PC-3 (cell line): Measurements from ENCODE around the gene LGI2. TPM values are rescaled to one million over a fixed set of nuclear protein-coding genes. Genes with fewer than 3 reads are reported as not detected.
"Not testable (repeated sequence)": the region's sequence is repeated elsewhere in the genome, so short reads cannot be mapped to it uniquely, and the experiment has no call there.

Experiments
- ATAC-seq: fragments of 200-7000 bp; cut with Tn5 transposase; 2 replicates; pipeline ENCODE4 v1.9.1; 2020; ENCODE audit warnings: mild to moderate bottlenecking, moderate library complexity
- BruUV-seq: library from RNA; stranded (reverse); fragments of 400-500 nt; replicated peaks from 2 replicates; lab custom pipeline; 2021; lab: Mats Ljungman, UMichigan
- CTCF ChIA-PET: fragments of 300-600 bp; sonication (Branson Sonifier 250); formaldehyde crosslinking; loops from one replicate; lab custom pipeline; 2022; ENCODE audit warnings: antibody characterized with exemption; lab: Charles Lee
- POLR2A ChIA-PET: fragments of 300-600 bp; sonication (Branson Sonifier 250); formaldehyde crosslinking; loops from one replicate; lab custom pipeline; 2022; ENCODE audit warnings: antibody characterized with exemption; ENCODE audit not compliant: unreplicated experiment; lab: Charles Lee
- DNase-seq: peaks from one replicate; pipeline ENCODE4 v3.0.0-alpha.2; 2015
- H2AFZ ChIP-seq: fragments of 300-600 bp; sonication (generic); 2 replicates; pipeline ENCODE4 v1.6.0; 2016; ENCODE audit warnings: antibody characterized with exemption, low read length
- H3F3A ChIP-seq: fragments of 300-600 bp; sonication (generic); one replicate; pipeline ENCODE4 v1.6.0; 2017; ENCODE audit warnings: antibody characterized with exemption, low read length, control low read depth, mild to moderate bottlenecking; ENCODE audit not compliant: unreplicated experiment
- H3K27ac ChIP-seq: fragments of 300-600 bp; sonication (generic); 2 replicates; pipeline ENCODE4 v1.5.1; 2016; ENCODE audit warnings: mild to moderate bottlenecking, low read length
- H3K27me3 ChIP-seq: fragments of 300-600 bp; sonication (generic); 2 replicates; pipeline ENCODE4 v1.6.1; 2016; ENCODE audit warnings: low read length, mixed read lengths
- H3K36me3 ChIP-seq: fragments of 300-600 bp; sonication (generic); 2 replicates; pipeline ENCODE4 v1.6.1; 2016; ENCODE audit warnings: low read depth, mixed run types, low read length, mixed read lengths
- H3K4me1 ChIP-seq: fragments of 300-600 bp; sonication (generic); 2 replicates; pipeline ENCODE4 v1.5.1; 2016; ENCODE audit warnings: low read length; ENCODE audit not compliant: insufficient read depth
- H3K4me2 ChIP-seq: fragments of 300-600 bp; sonication (generic); 2 replicates; pipeline ENCODE4 v1.6.0; 2016; ENCODE audit warnings: low read length
- H3K4me3 ChIP-seq: fragments of 300-600 bp; sonication (generic); 2 replicates; pipeline ENCODE4 v1.5.1; 2016; ENCODE audit warnings: mild to moderate bottlenecking, low read length, mixed read lengths
- H3K79me2 ChIP-seq: fragments of 300-600 bp; sonication (generic); 2 replicates; pipeline ENCODE4 v1.6.1; 2017; ENCODE audit warnings: low read length, mixed read lengths
- H3K9ac ChIP-seq: fragments of 300-600 bp; sonication (generic); 2 replicates; pipeline ENCODE4 v1.6.0; 2016; ENCODE audit warnings: mild to moderate bottlenecking, low read length
- H3K9me2 ChIP-seq: fragments of 300-600 bp; sonication (generic); replicated peaks from 2 replicates; pipeline ENCODE4 v1.6.1; 2016; ENCODE audit warnings: mixed run types, low read length, mixed read lengths
- H3K9me3 ChIP-seq: fragments of 300-600 bp; sonication (generic); 2 replicates; pipeline ENCODE4 v1.6.1; 2016; ENCODE audit warnings: low read length, mixed read lengths
- H4K20me1 ChIP-seq: fragments of 300-600 bp; sonication (generic); 2 replicates; pipeline ENCODE4 v1.6.1; 2016; ENCODE audit warnings: low read length, mixed read lengths
- EZH2 ChIP-seq: fragments of 300-600 bp; sonication (generic); IDR thresholded peaks from one replicate; pipeline ENCODE4 v1.6.1; 2017; ENCODE audit warnings: antibody characterized with exemption, mild to moderate bottlenecking, low read length; ENCODE audit not compliant: unreplicated experiment
- EZH2phosphoT487 ChIP-seq: fragments of 300-600 bp; sonication (generic); IDR thresholded peaks from 2 replicates; pipeline ENCODE4 v1.6.1; 2018; ENCODE audit warnings: mild to moderate bottlenecking, antibody characterized with exemption, low read length, borderline replicate concordance
- intact Hi-C: fragments of 100-400 bp; cut with micrococcal nuclease; formaldehyde crosslinking; loops from 2 replicates; pipeline ENCODE4 v1.9.0; 2023
- total RNA-seq: library from RNA; depleted of rRNA; stranded (reverse); fragments of >200 nt; gene quantifications from 2 replicates; pipeline ENCODE4 v1.2.3, GENCODE V29; 2014
- TF ChIP-seq, protein P1 (sequence below): fragments of 300-600 bp; sonication (generic); conservative IDR thresholded peaks from 2 replicates; pipeline ENCODE4 v1.5.1; 2017; ENCODE audit warnings: antibody characterized with exemption, low read depth, mild to moderate bottlenecking, low read length

Gene LGI2
- total RNA-seq, 1 experiment from 2014 or later = 0.18 TPM

DNA sequence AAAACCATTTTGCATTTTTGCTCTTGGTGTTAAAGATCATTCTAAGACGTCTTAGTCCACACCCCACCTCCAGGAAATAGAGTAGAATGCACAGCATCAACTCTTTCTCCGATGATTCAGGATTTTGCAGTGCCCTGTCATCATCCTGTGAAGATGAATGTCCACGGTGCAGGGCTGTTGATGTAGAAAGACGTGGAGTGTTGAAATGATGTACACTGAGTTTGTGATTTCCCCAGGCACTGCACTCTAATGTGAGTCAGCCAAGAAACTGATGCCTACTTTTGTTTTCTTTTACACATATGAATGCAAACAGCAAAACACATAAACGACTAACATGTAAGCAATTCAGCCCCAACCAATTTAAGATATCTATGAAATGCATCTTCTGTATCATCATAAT is 10.5 kb downstream of the LGI2 start:
- CTCF ChIA-PET = interaction anchor here (0.6 kb wide), 1 partner anchor 125 kb away, joined by 5 read pairs; no protein-coding TSS in a partner anchor

DNA sequence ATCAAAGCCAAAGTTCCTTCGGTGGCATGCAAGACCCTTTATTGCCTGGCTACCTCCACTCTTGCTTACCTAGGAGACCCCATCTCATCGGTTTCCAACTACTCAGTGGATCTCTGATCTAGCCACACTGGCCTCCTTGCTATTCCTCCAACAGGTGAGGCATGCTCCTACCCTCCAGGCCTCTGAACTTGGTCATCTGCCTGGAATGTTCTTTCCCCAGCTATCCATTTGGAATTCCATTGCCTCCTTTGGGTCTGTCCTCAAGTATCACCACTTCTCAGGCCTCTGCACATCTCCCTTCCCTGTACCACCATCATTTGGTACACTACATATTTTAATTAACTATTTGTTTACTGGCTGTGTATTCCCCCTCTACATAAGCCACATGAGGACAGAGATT is 11.2 kb downstream of the LGI2 start:
- DNase-seq (no peak), ATAC-seq (no peak)
- no peaks in the 10 kb centered on the region for H4K20me1 ChIP-seq
- H3F3A ChIP-seq = no peaks in the 10 kb centered on the region
- no peak overlapping the region for H3K4me2 ChIP-seq
- no peak overlapping the region for H2AFZ ChIP-seq
- H3K27me3 ChIP-seq = no peaks in the 10 kb centered on the region
- intact Hi-C loops = no loop called here
- H3K9me3 ChIP-seq = no peaks in the 10 kb centered on the region
- no peak overlapping the region for H3K9ac ChIP-seq
- no peak overlapping the region for H3K27ac ChIP-seq
- no peaks in the 10 kb centered on the region for H3K36me3 ChIP-seq
- TF ChIP-seq EZH2phosphoT487 (no peak), EZH2 (no peak)
- TF ChIP-seq, protein P1, sequence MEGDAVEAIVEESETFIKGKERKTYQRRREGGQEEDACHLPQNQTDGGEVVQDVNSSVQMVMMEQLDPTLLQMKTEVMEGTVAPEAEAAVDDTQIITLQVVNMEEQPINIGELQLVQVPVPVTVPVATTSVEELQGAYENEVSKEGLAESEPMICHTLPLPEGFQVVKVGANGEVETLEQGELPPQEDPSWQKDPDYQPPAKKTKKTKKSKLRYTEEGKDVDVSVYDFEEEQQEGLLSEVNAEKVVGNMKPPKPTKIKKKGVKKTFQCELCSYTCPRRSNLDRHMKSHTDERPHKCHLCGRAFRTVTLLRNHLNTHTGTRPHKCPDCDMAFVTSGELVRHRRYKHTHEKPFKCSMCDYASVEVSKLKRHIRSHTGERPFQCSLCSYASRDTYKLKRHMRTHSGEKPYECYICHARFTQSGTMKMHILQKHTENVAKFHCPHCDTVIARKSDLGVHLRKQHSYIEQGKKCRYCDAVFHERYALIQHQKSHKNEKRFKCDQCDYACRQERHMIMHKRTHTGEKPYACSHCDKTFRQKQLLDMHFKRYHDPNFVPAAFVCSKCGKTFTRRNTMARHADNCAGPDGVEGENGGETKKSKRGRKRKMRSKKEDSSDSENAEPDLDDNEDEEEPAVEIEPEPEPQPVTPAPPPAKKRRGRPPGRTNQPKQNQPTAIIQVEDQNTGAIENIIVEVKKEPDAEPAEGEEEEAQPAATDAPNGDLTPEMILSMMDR = no peak
- H3K9me2 ChIP-seq = no peaks in the 10 kb centered on the region
- ChIA-PET CTCF (no interaction called here), POLR2A (no interaction called here)
- no peaks in the 10 kb centered on the region for H3K4me1 ChIP-seq
- H3K79me2 ChIP-seq = no peaks in the 10 kb centered on the region
- no peak overlapping the region for H3K4me3 ChIP-seq
- no TSS peak for BruUV-seq

More for the DNA sequence above, 10.5 kb downstream of the LGI2 start:
- 0 out of 2 replicates have a peak, but pooled peaks have one; percentile 37 for ATAC-seq
- peak; percentile 38 for DNase-seq
- Histone ChIP-seq H4K20me1 (no peaks in the 10 kb centered on the region), H3K27me3 (no peaks in the 10 kb centered on the region), H3K9me2 (no peaks in the 10 kb centered on the region), H3K4me3 (no peak overlapping the region), H3K79me2 (no peaks in the 10 kb centered on the region), H3K9ac (no peak overlapping the region), H3K36me3 (no peaks in the 10 kb centered on the region), H3K27ac (no peak overlapping the region), H3K4me1 (no peaks in the 10 kb centered on the region), H3K9me3 (no peaks in the 10 kb centered on the region), H3F3A (no peaks in the 10 kb centered on the region), H2AFZ (no peak overlapping the region), H3K4me2 (no peak overlapping the region)
- POLR2A ChIA-PET = no interaction called here
- TF ChIP-seq EZH2phosphoT487 = no peak
- TF ChIP-seq, protein P1 = no peak
- no peak for TF ChIP-seq EZH2
- no TSS peak for BruUV-seq
- intact Hi-C loops = no loop called here

DNA sequence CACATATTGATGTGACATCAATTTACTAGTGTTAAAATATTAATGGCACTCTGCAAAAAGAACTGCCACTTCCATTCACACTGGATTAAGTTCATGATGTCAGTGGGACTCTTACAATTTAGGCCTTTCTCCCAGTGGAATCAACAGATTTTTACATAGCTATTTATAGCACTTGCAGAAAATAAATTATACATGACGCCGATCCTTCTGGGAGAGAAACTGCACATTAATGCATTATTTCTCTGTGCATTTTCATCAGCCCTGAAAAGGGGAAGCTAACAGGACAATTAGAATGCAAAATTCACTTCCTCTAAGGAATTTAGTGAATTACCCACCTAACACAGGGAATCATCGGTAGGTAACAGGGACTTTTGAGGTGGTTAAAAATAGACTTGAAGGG is 15.7 kb downstream of the LGI2 start:
- Histone ChIP-seq H3K79me2 (no peaks in the 10 kb centered on the region), H3K36me3 (no peaks in the 10 kb centered on the region), H3K27ac (no peak overlapping the region), H3K9ac (no peak overlapping the region), H2AFZ (no peak overlapping the region), H3K4me3 (no peak overlapping the region), H3K27me3 (no peaks in the 10 kb centered on the region), H4K20me1 (no peaks in the 10 kb centered on the region), H3K9me3 (no peaks in the 10 kb centered on the region), H3K4me2 (no peak overlapping the region), H3K4me1 (no peaks in the 10 kb centered on the region), H3F3A (no peaks in the 10 kb centered on the region), H3K9me2 (no peaks in the 10 kb centered on the region)
- no peak for TF ChIP-seq EZH2phosphoT487
- TF ChIP-seq, protein P1 = no peak
- TF ChIP-seq EZH2 = no peak
- ChIA-PET POLR2A (no interaction called here), CTCF (no interaction called here)
- intact Hi-C loops = no loop called here
- DNase-seq (no peak), ATAC-seq (no peak)
- no TSS peak for BruUV-seq

DNA sequence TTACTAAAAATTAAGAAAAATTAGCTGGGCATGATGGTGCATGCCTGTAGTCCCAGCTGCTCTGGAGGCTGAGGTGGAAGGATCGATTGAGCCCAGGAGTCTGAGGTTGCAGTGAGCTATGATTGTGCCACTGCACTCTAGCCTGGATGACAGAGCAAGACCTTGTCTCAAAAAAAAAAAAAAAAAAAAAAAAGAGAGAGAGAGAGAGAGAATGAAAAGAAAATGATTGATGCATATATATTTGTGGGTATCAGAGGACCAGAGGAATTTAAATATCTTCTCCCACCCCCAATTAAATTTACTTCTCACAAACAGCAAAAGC is 16.1 kb downstream of the LGI2 start:
- H2AFZ ChIP-seq, H3K9ac ChIP-seq, CTCF ChIA-PET, H3K4me2 ChIP-seq, H4K20me1 ChIP-seq, H3K4me1 ChIP-seq, DNase-seq, H3K79me2 ChIP-seq, H3K9me2 ChIP-seq, H3K36me3 ChIP-seq, ATAC-seq, H3K27me3 ChIP-seq, H3K4me3 ChIP-seq, H3K9me3 ChIP-seq, BruUV-seq, H3K27ac ChIP-seq, POLR2A ChIA-PET, H3F3A ChIP-seq, intact Hi-C loops: not testable (repeated sequence)
